ENCODE results near the gene WDR47.

DNA sequence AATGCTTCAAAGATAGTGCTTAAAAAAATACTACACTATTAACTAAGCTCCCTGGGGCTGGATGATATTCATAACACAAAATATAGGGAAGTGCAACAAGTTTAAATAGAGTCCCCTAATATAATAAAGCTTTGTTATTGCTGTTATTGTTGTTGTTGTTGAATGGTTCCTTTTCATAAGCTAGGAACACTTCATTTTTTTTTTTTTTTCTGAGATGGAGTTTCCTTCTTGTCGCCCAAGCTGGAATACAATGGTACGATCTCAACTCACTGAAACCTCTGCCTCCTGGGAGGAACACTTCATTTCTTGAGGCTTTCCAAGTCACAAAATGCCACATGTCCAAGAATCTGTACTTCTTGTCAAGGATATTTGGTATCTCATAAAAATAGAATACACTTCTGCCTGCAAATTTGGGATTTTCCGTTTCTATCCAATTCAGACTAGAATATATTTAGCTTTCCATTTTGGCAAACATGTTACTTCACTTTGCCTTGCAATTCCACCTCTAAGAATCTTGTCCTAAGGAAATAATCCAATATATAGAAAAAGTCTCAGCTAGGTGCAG lies 21.1 kb downstream of the WDR47 start:
- TF ChIP-seq, protein P1, sequence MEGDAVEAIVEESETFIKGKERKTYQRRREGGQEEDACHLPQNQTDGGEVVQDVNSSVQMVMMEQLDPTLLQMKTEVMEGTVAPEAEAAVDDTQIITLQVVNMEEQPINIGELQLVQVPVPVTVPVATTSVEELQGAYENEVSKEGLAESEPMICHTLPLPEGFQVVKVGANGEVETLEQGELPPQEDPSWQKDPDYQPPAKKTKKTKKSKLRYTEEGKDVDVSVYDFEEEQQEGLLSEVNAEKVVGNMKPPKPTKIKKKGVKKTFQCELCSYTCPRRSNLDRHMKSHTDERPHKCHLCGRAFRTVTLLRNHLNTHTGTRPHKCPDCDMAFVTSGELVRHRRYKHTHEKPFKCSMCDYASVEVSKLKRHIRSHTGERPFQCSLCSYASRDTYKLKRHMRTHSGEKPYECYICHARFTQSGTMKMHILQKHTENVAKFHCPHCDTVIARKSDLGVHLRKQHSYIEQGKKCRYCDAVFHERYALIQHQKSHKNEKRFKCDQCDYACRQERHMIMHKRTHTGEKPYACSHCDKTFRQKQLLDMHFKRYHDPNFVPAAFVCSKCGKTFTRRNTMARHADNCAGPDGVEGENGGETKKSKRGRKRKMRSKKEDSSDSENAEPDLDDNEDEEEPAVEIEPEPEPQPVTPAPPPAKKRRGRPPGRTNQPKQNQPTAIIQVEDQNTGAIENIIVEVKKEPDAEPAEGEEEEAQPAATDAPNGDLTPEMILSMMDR (IDR thresholded peaks at IDR 0.05 in 4 of 5, conservative IDR thresholded peaks at IDR 0.05 in 1 of 5), result no peak
- TF ChIP-seq POLR2A (IDR thresholded peaks at IDR 0.05), result no peak
